ENCODE data around the gene FKBP1B.
"Not testable (repeated sequence)": the region's sequence is repeated elsewhere in the genome, so short reads cannot be mapped to it uniquely, and the experiment has no call there.

FKBP1B gene

GRCh38 chr2:24049485-24050021 lies at the start of gene FKBP1B:
Gene FKBP1B, plus strand, starts transcription at chr2:24049741. Its CDS starts 109 bp downstream, at chr2:24049850.
- DNase-seq = peak; percentile 4

DNA sequence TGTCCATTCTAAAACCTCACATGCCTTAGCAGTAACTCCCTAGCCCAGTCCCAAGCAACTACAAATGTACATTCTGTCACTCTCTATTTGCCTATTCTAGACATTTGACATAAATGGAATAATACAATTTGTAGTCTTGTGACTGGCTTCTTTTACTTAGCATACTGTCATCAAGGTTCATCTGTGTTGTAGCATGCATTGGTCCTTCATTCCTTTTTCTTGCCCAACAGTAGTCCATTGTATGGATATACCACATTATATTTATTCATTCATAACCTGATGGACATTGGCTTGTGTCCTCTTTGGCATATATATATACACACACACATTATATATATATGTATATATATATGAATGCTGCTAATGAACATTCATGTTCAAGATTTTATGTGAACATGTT lies 41.8 kb upstream of the FKBP1B start:
- no peak for DNase-seq

DNA sequence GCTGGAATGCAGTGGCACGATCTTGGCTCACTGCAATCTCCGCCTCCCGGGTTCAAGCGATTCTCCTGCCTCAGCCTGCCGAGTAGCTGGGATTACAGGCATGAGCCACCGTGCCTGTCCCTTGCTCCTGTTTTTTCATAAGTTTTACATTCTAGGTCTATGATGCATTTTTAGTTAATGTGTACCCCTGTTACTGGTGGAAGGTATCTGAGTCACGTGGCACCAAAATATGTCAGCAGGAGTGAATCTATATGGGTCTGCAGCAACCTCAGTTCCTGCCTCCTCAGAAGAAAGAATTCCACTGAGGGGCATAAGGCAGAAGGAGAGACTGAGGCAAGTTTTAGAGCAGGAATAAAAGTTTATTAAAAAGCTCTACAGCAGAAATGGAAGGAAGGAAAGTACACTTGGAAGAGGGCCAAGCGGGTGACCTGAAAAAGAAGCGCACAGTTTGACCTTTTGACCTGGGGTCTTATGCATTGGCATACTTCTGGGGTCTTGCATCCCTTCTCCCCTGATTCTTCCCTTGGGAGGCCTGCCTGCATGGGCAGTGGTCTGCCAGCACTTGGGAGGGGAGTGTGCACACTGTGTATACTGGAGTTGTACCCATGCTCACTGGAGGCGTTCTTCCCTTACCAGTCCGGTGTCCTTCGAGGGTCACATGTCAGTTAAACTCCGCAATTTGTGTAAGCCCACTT lies 40.7 kb upstream of the FKBP1B start:
- no peak for DNase-seq

- no peak for DNase-seq
These were observed 40.2 kb upstream of the FKBP1B start for GRCh38 chr2:24009367-24009679.

GRCh38 chr2:24009680-24010476 lies 39.7 kb upstream of the FKBP1B start, which contains the start of gene MFSD2B:
Gene MFSD2B, plus strand, starts transcription at chr2:24010085. Its CDS starts 12 bp downstream, at chr2:24010097.
- no peak for DNase-seq

DNA sequence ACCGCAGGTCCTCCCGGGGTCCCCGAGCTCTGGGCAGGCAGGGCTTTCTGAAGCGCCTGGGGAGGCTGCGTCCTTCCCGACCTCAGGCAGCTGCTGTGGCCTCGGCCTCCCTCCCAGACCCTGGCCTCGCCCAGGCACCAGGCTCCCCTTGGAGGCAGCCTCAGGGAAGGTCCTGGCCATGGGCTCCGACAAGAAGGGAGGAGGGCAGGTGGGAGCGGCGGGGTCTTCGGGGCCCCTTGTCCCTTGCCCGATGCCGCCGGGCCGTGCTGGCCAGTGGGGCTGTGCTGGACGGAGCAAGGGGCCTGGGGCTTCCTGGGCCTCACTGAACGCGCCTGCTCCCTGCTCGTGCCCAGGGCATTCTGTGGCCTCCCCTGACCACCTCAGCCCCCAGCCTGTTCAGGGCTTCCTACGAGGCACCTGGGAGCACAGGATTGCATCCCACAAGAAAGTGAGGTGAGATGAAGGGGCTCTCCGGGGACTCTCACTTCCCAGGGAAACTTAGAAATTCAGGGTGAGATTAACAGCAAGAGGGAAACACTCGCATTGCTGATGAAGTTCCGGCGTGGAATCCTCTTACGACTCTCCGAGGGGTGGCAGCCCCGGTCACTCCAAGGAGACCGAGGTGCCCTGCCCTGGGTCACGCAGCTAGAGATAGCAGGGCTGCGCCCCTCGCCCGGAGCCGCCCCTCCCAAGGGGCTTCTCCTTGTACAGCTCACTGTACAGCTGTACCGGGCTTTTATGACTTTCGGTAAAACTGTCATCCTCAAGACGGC lies 38.9 kb upstream of the FKBP1B start:
- DNase-seq = no peak

DNA sequence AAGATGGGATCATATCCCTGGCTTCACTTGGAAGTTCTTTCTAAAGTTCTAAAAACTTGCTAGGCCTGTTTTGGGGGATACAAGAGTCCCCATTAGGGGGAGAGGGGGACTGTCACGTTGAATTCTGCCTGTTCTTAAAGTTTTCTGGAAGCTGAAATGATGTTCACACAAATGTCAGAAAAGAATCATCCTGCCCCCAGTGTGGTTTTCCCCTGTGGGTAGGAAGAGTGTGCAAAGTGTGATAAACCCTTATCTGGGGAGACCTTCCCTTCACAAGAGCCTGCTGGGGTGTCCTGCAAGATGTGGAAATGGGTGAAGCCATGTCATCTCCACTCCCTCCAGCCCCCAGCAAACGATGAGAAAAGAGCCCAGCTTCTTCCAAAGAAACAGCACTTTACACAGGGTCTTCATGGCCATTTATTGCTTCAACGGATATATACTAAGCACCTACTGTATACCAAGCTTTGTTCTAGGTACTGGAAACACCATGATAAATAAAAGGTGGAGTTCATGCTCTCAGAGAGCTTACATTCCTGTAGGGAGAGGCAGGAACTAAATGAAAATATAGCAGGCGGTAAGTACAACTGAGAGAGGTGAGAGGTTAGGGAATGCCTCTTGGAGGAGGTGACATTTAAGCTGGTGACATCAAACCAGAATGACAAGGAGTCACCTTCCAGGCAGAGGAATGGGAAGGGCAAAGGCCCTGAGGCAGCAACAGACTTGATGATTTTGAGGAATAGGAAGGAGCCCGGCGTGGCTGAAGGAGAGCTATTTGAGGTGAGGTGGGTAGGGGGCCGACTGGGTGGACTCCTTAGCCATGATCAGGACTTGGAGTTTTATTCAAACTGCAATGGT lies 38.1 kb upstream of the FKBP1B start:
- no peak for DNase-seq

DNA sequence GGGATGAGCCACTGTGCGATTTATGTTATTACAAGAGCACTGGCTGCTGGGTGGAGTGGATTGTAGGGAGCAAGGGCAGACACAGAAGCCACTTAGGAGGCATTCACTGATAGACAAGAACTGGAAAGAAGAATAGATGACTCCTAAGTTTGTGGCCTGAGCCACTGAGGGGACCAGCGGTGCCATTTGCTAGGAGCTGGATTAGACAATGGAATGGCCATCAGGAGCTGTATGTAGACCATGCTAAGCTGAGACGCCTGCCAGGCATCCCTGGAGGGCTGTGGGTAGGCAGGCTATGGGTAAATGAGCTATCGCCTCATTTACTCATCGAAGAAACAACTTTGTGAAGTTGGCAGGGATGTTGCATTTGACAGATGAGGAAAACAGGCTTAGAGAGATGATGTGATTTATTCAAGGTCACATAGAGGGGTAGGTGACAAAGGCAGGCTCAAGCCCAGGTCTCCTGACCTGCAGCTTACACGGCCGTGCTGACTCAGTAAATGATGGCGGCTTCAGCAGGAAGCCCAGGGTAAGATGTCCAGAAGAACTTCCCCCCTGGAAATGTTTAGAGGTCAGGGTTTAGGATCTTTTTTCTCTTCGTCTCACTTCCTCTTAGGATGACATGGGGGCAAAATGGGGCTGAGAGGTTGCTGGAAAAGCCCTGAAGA lies 36.9 kb upstream of the FKBP1B start:
- no peak for DNase-seq

DNA sequence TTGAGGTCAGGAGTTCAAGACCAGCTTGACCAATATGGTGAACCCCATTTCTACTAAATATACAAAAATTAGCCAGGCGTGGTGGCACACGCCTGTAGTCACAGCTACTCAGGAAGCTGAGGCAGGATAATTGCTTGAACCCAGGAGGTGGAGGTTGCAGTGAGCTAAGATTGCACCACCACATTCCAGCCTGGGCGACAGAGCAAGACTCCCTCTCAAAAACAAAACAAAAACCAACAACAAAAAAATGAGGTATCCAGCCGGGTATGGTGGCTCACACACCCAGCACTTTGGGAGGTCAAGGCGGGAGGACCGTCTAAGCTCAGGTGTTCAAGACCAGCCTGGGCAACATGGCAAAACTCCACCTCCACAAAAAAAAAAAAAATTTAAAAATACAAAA lies 34.6 kb upstream of the FKBP1B start:
- DNase-seq = not testable (repeated sequence)

DNA sequence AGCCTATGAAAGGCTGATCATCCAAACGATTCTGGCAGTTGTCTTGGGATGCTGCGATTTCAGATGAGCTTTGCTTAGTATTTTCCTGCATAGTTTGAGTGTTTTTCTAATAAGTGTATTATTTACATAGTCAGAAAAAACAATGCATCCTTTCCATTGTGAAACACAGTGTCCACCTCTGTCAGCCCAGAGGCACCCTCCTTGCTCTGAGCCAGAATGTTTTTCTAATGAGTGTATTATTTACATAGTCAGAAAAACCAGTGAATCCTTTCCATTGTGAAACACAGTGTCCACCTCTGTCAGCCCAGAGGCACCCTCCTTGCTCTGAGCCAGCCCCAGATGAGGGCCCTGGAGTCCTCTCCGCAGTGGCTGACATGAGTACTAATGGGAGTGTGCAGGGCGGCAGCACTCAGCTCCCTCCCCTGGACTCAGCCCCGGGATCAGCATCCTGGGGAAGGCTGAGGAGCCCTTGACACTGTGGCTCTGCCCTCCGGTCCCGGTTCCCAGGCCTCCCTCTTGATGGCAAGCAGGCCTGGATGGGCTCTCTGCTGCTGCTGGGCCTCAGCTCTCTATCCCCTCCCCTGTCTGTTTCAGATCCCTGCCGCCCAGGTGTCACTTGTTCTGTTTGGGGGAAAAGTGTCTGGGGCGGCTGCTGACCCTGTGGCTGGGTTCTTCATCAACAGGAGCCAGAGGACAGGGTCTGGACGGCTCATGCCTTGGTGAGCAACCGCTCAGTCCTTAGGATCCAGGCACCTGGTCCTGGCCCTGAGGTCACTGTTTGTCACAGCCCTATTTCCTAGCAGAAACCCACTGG lies 33.8 kb upstream of the FKBP1B start:
- DNase-seq = no peak

DNA sequence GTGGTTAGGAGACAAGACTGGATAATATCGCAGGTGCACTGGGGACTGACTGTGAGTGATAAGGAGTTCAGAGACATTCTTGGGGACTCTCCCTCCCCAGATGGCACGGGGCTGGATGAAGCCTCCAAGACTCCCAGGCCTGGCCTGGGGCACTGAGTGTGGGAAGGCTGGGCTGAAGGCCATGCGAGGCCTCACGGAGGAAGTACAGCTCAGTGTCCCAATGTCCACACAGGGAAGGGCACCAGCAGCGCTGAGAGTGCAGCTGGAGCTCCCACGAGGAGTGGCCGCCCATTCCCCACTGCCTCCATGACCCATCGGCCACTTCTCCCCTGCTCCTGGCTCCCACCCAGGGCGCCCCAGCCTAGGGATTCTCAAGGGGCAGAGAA lies 33.2 kb upstream of the FKBP1B start:
- DNase-seq = no peak

DNA sequence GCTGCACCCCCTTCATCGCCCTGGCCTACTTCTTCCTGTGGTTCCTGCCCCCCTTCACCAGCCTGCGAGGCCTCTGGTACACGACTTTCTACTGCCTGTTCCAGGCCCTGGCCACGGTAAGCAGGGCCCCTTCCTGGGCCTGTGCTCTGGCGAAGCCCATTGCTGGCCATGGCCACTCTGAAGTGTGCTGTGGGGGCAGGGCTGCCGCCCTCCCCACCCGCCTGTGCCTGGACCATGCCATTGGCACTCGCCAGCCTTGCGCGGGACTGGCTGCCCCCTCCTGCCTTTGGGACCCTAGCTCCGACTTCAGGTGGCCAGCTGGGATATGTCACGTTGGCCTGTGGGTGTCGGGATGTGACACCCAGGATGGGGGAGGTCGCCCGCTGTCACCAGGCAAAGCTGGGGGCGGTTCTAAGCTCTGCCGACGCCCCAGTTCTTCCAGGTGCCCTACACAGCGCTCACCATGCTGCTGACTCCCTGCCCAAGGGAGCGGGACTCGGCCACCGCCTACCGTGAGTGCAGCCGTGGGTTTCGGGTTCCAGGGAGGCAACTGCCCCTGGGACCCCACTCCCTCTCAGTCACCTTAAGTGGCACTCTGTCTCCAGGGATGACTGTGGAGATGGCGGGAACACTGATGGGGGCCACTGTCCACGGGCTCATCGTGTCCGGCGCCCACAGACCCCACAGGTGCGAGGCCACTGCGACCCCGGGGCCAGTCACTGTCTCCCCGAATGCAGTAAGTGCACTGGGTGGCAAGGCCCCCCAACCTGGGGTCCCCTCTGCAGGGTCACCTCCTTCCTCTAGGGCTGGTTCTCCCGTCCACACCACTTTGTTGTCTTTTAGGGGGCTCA lies 32.5 kb upstream of the FKBP1B start:
- DNase-seq = no peak

- DNase-seq = no peak
These were observed 31.8 kb upstream of the FKBP1B start for GRCh38 chr2:24017711-24018110.

- no peak for DNase-seq
These were observed 31.3 kb upstream of the FKBP1B start for GRCh38 chr2:24018241-24018640.

DNA sequence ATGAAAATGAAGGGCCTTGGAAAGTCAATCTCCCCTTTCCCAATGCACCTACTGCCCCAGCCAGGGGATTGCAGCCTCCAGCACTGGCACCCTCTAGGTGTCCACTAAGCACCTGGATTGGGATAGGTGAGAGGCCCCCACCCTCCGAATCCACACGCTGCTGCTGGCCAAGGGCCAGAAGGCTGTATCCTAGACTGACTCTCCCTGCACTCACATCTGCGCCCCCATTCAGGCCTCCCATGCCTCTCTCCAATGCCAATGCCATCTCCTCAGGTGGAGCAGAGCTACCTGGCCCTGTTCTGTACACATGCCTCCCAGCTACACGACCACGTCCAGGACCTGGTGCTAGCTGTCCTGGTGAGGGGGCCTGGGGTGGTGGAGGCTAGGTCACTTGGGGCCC lies 29.8 kb upstream of the FKBP1B start:
- DNase-seq = no peak

DNA sequence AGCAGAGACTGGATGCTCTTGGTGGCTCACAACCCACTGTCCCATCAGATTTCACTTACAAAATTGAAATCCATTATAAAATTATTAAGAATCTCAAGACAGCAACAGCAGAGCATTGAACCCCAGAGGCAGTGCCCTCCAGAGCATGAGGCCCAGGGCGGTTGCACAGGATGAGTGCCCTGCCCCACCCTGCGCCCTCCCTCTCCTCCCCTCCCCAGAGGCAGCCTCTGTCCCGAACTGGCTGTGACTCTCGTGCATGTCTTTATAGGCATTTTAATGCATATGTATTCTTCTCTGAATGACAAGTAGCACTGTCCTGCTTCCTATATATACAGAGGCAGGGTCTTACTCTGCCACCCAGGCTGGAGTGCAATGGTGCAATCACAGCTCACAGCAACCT lies 29.3 kb upstream of the FKBP1B start:
- no peak for DNase-seq

- no peak for DNase-seq
These were observed 28.2 kb upstream of the FKBP1B start for GRCh38 chr2:24021122-24021998.

DNA sequence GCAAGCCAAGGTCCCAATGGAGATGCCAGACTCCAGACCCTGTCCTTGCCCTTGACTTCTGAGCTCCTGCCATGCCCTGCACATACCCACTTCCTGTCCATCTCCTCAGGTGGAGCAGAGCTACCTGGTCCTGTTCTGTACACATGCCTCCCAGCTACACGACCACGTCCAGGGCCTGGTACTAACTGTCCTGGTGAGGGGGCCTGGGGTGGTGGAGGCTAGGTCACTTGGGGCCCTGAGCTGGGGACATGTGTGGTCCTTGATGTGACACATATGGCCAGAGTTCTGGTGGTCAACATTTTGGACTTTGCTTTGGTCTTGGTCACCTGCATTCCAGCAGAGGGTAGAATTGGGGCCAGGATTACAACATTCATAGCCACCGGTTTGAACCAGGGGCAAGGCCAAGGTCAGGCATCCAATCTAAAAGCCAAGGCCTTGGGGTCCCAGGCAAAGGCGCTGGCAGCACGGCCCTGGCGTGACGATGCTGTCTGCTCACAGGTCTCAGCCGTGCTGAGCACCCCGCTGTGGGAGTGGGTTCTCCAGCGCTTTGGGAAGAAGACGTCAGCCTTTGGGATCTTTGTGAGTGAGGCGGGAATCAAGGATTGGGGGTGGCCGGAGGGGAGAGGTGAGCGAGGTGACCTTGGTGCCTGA lies 27.1 kb upstream of the FKBP1B start:
- no peak for DNase-seq
